ENCODE data around the gene VSIR.
A peak's percentile ranks its signal among the peaks of the same experiment; 100 is the strongest.

The VSIR gene

GRCh38 chr10:71729161-71729636 lies 44.1 kb downstream of the VSIR start:
- H3K4me3 ChIP-seq (ENCODE audit: low read depth in 1 of 2, low read length in 2 of 2) = no peak overlapping the region
- H3K27me3 ChIP-seq (ENCODE audit: insufficient read depth, low read length, poor library complexity) = no peaks in the 10 kb centered on the region
- peaks cover 29% of the 10 kb centered on the region for H3K4me1 ChIP-seq (ENCODE audit: insufficient read depth, low read length)
- H3K79me2 ChIP-seq (ENCODE audit: insufficient read depth, low read length) = no peaks in the 10 kb centered on the region
- H3K4me2 ChIP-seq (ENCODE audit: insufficient read depth, low read length) = no peak overlapping the region
- H3K9ac ChIP-seq (ENCODE audit: low read depth, low read length) = no peak overlapping the region
- H2AFZ ChIP-seq (ENCODE audit: low read depth, low read length) = no peak overlapping the region
- TF ChIP-seq CTCF (IDR thresholded peaks at IDR 0.05; ENCODE audit: borderline replicate concordance, extremely low read depth, low read length, poor library complexity, severe bottlenecking) (no peak), EZH2 (IDR thresholded peaks at IDR 0.05; ENCODE audit: borderline replicate concordance, low read depth, low read length, severe bottlenecking) (no peak)
- H3K27ac ChIP-seq (ENCODE audit: low read length) = no peak overlapping the region
- no peak for ATAC-seq (ENCODE audit: insufficient read depth, low read depth)
- H3K9me3 ChIP-seq (ENCODE audit: insufficient read depth, low read length, severe bottlenecking) = no peaks in the 10 kb centered on the region
- no peak for DNase-seq
- H3K36me3 ChIP-seq (ENCODE audit: insufficient read depth, low read length) = no peaks in the 10 kb centered on the region
- H4K20me1 ChIP-seq (ENCODE audit: insufficient read depth, low read length) = no peaks in the 10 kb centered on the region

GRCh38 chr10:71727738-71728737 lies 45.3 kb downstream of the VSIR start:
- TF ChIP-seq EZH2 (IDR thresholded peaks at IDR 0.05; ENCODE audit: borderline replicate concordance, low read depth, low read length, severe bottlenecking) (no peak), CTCF (IDR thresholded peaks at IDR 0.05; ENCODE audit: borderline replicate concordance, extremely low read depth, low read length, poor library complexity, severe bottlenecking) (no peak)
- Histone ChIP-seq H3K4me2 (ENCODE audit: insufficient read depth, low read length) (peak overlapping the region; percentile 18), H3K4me1 (ENCODE audit: insufficient read depth, low read length) (peaks cover 40% of the 10 kb centered on the region), H3K79me2 (ENCODE audit: insufficient read depth, low read length) (no peaks in the 10 kb centered on the region), H4K20me1 (ENCODE audit: insufficient read depth, low read length) (no peaks in the 10 kb centered on the region), H3K9ac (ENCODE audit: low read depth, low read length) (peak overlapping the region; percentile 9; the same call in 1 of the 2 replicates), H3K9me3 (ENCODE audit: insufficient read depth, low read length, severe bottlenecking) (no peaks in the 10 kb centered on the region), H3K27me3 (ENCODE audit: insufficient read depth, low read length, poor library complexity) (no peaks in the 10 kb centered on the region), H3K27ac (ENCODE audit: low read length) (peak overlapping the region; percentile 82), H2AFZ (ENCODE audit: low read depth, low read length) (no peak overlapping the region), H3K36me3 (ENCODE audit: insufficient read depth, low read length) (no peaks in the 10 kb centered on the region), H3K4me3 (ENCODE audit: low read depth in 1 of 2, low read length in 2 of 2) (no peak overlapping the region)
- peak; percentile 71 for ATAC-seq (ENCODE audit: insufficient read depth, low read depth)
- peak; percentile 78 for DNase-seq

GRCh38 chr10:71727105-71727737 lies 46.1 kb downstream of the VSIR start:
- TF ChIP-seq CTCF (IDR thresholded peaks at IDR 0.05; ENCODE audit: borderline replicate concordance, extremely low read depth, low read length, poor library complexity, severe bottlenecking) (no peak), EZH2 (IDR thresholded peaks at IDR 0.05; ENCODE audit: borderline replicate concordance, low read depth, low read length, severe bottlenecking) (no peak)
- Histone ChIP-seq H2AFZ (ENCODE audit: low read depth, low read length) (no peak overlapping the region), H3K4me2 (ENCODE audit: insufficient read depth, low read length) (peak overlapping the region; percentile 18), H3K27me3 (ENCODE audit: insufficient read depth, low read length, poor library complexity) (no peaks in the 10 kb centered on the region), H3K79me2 (ENCODE audit: insufficient read depth, low read length) (no peaks in the 10 kb centered on the region), H3K27ac (ENCODE audit: low read length) (peak overlapping the region; percentile 82), H3K4me1 (ENCODE audit: insufficient read depth, low read length) (peaks cover 42% of the 10 kb centered on the region), H3K36me3 (ENCODE audit: insufficient read depth, low read length) (no peaks in the 10 kb centered on the region), H3K9me3 (ENCODE audit: insufficient read depth, low read length, severe bottlenecking) (no peaks in the 10 kb centered on the region), H3K9ac (ENCODE audit: low read depth, low read length) (peak overlapping the region; percentile 9), H3K4me3 (ENCODE audit: low read depth in 1 of 2, low read length in 2 of 2) (no peak overlapping the region), H4K20me1 (ENCODE audit: insufficient read depth, low read length) (no peaks in the 10 kb centered on the region)
- ATAC-seq (ENCODE audit: insufficient read depth, low read depth) (peak; percentile 40), DNase-seq (peak; percentile 41)

All from DND-41 (cell line).